LNCaP clone FGC (cell line): Measurements from ENCODE around the gene DOK7.

Experiments used
- DNase-seq: peaks from one replicate; pipeline ENCODE4 v3.0.0-alpha.2; 2011; ENCODE audit warnings: low read depth
- H3K4me3 ChIP-seq: 2 replicates; pipeline ENCODE4 v1.5.1; 2011; ENCODE audit warnings: mild to moderate bottlenecking, low read depth, low read length, control low read depth
- TF ChIP-seq, protein P1 (sequence below): IDR thresholded peaks from 2 replicates; pipeline ENCODE4 v1.5.1; 2012; ENCODE audit warnings: mild to moderate bottlenecking; ENCODE audit not compliant: control insufficient read depth, insufficient read depth; ENCODE audit errors: extremely low read depth

The DOK7 gene

GRCh38 chr4:3486541-3487540 is 23.7 kb downstream of the DOK7 start:
- no peak for DNase-seq
- no peak overlapping the region for H3K4me3 ChIP-seq
- TF ChIP-seq, protein P1, sequence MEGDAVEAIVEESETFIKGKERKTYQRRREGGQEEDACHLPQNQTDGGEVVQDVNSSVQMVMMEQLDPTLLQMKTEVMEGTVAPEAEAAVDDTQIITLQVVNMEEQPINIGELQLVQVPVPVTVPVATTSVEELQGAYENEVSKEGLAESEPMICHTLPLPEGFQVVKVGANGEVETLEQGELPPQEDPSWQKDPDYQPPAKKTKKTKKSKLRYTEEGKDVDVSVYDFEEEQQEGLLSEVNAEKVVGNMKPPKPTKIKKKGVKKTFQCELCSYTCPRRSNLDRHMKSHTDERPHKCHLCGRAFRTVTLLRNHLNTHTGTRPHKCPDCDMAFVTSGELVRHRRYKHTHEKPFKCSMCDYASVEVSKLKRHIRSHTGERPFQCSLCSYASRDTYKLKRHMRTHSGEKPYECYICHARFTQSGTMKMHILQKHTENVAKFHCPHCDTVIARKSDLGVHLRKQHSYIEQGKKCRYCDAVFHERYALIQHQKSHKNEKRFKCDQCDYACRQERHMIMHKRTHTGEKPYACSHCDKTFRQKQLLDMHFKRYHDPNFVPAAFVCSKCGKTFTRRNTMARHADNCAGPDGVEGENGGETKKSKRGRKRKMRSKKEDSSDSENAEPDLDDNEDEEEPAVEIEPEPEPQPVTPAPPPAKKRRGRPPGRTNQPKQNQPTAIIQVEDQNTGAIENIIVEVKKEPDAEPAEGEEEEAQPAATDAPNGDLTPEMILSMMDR = no peak

DNA sequence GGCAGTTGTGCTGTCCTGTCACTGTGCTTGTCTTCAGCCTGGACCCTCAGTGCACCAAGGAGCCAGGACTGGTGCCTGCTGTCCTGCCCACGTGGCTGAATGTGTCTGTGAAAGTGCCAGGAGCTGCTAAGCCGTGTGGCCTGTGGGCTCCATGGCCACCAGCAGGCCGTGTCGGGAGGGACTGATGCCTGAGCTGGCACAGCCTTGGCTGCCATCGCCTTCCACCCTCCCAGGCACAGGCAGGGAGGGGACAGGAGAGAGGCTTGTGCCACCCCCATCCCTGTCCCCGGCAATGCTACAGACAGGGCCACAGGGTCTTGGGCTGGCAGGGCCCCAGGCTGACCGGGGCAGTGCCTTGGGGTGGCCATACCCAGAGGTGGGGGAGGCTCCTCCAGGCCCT is 24.8 kb downstream of the DOK7 start:
- no peak for DNase-seq
- no peak overlapping the region for H3K4me3 ChIP-seq
- TF ChIP-seq, protein P1 = no peak

- H3K4me3 ChIP-seq = no peak overlapping the region
- no peak for DNase-seq
- TF ChIP-seq, protein P1 = no peak
Measured at GRCh38 chr4:3488820-3489219, 25.7 kb downstream of the DOK7 start.

DNA sequence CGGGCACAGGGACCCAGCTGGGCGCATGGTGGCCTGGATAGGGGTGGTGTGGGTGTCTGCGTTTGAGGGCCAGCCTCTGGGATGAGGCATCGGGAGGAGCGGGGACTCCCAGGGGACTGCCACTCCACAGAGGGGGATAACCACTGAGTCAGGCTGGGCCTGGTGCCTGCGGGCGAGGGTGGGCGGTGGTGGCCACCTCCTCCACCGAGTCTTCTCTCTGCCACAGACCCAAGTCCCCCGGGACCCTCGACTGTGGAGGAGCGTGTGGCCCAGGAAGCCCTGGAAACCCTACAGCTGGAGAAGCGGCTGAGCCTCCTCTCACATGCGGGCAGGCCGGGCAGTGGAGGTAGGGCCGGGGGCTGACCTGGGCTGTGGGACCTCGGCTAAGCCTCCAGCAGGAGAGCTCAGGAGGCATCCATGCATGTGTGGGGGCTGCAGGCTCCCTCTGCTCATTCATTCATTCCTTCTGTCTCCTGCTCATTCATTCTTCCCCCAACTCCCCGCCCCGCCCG is 26.4 kb downstream of the DOK7 start:
- DNase-seq = no peak
- H3K4me3 ChIP-seq = no peak overlapping the region
- TF ChIP-seq, protein P1 = no peak

GRCh38 chr4:3491681-3492405 is 28.7 kb downstream of the DOK7 start:
- DNase-seq = no peak
- TF ChIP-seq, protein P1 = no peak
- H3K4me3 ChIP-seq = no peak overlapping the region

- no peak for DNase-seq
- TF ChIP-seq, protein P1 = no peak
- no peak overlapping the region for H3K4me3 ChIP-seq
Measured at GRCh38 chr4:3492741-3493719, 29.9 kb downstream of the DOK7 start.
